Activated CD8-positive, alpha-beta memory T cell treated with anti-CD3 and anti-CD28 coated beads for 36 hours (primary cell): ENCODE measurements around the gene CCDC154. TPM values are rescaled to one million over a fixed set of nuclear protein-coding genes. Genes with fewer than 3 reads are reported as not detected.
"Not testable (repeated sequence)": the region's sequence is repeated elsewhere in the genome, so short reads cannot be mapped to it uniquely, and the experiment has no call there.

ENCODE experiments used
- CTCF ChIA-PET: fragments of 350-600 bp; sonication (Branson Sonifier 250); formaldehyde crosslinking; loops from one replicate; lab custom pipeline; 2021; ENCODE audit warnings: antibody characterized with exemption; lab: Charles Lee
- POLR2A ChIA-PET: fragments of 350-600 bp; sonication (Branson Sonifier 250); formaldehyde crosslinking; loops from one replicate; lab custom pipeline; 2021; ENCODE audit warnings: antibody characterized with exemption; lab: Charles Lee
- total RNA-seq, 2 experiments: library from RNA; stranded (reverse); gene quantifications; one replicate each; pipeline ENCODE4 v1.2.3, GENCODE V29; 2021

Gene CCDC154, protein sequence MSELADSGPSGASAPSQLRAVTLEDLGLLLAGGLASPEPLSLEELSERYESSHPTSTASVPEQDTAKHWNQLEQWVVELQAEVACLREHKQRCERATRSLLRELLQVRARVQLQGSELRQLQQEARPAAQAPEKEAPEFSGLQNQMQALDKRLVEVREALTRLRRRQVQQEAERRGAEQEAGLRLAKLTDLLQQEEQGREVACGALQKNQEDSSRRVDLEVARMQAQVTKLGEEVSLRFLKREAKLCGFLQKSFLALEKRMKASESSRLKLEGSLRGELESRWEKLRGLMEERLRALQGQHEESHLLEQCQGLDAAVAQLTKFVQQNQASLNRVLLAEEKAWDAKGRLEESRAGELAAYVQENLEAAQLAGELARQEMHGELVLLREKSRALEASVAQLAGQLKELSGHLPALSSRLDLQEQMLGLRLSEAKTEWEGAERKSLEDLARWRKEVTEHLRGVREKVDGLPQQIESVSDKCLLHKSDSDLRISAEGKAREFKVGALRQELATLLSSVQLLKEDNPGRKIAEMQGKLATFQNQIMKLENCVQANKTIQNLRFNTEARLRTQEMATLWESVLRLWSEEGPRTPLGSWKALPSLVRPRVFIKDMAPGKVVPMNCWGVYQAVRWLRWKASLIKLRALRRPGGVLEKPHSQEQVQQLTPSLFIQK
- 1 to 10 TPM; 1.2 to 1.4 TPM for total RNA-seq

DNA sequence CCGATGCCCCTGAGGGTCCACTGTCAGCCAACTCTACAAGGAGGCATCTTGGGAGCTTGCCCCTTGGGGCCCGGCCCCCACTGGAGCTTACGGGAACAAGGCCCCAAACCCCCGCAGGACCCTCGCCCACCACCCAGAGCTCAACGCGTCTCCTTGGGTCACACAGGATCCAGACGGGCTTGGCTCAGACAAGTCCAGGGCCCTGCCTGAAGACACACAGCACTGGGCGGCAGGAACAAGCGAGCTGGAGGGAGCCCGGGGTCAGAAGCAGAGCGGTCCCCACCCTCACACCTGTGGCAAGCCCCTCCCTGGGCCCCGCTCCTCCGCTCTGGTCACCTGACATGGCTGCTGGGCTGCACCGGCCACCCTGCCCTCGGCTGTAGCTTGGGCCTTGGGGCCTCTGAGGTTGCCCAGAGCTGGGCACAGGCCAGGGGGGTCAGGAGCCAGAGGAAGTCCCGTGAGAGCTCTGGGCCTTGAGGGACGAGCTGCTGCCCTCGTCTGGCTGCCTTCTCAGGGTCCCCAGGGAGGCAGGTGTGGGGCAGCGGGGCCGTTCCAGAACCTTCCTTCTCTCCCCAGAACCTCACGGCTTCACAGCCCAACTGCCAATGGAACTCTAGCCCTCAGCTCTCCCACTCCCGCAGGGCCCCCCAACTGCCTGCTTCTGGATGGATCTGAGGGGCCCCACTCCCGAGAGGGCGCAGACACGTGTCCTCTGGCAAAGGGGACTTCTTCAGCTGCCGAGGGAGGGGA is at the start of gene CCDC154:
Gene CCDC154 (minus strand): TSS at position 577 of the 750 bp plus-strand sequence. CDS start 234 bp downstream, at position 343.
- POLR2A ChIA-PET: no interaction called here
- CTCF ChIA-PET: no interaction called here

DNA sequence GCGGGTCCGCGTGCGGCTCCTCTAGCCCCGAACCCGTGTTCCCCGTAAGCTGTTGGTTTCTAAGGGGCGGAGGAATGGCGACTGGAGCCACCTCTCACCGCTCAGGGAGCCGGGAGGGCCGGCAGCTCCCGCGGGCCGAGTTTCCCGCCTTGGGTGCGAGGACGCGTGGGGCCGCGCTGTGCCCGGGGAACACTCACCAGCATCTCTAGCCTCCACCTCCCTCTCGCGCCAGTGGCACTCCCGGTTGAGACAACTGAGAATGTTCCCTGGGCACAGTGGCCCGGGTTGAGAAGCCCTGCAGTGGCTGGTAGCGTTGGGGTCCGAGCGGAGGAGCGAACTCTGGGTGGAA is 49.4 kb upstream of the CCDC154 start:
- ChIA-PET POLR2A (interaction anchor here (0.6 to 1.8 kb wide), 4 partner anchors 44 to 381 kb away, joined by 3 to 8 read pairs (median 6); partner anchors contain the start of gene UQCC4), CTCF (interaction anchor here (0.7 kb wide), 1 partner anchor 130 kb away, joined by 3 read pairs; no protein-coding TSS in a partner anchor)

DNA sequence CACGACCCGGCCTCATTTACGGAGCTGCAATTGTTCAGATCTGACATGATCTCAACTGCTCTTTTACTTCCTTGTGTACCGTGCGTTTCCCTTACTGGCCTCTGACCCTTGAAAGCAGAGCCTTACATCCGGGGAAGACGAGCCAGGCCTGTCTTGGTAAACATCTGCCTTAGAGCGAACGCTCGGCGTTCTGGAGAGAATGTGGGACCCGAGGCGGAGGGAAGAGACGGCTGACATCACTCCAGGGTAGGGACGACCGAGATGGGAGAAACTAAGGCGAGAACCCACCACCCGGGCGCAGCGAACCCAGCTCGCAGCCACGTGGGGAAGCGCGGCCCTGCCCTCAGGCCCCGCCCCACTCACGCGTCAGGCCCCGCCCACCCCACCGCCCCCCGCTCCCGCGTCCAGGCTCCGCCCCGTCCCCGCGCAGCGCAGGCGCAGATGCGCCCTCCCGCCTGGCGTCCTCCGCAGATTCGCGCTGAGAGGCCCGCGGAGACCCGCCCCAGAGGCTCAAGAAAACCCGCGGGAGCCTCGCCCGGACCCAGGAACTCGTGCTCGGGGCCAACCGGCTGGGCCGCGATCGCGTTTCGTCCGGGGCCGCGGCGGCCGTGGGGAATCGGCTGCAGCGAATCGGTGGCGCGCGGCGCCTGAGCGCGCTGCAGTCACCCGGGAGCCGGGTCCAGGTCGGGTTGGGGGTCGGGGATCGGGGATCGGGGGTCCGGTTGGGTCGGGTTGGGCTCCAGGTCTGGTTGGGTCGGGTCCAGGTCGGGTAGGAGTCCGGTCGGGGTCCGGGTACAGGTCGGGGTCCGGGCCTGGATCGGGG is 48.8 kb upstream of the CCDC154 start, which contains the start of gene TELO2:
Gene TELO2 (plus strand): TSS at position 438 of the 823 bp plus-strand sequence. CDS start 922 bp downstream, outside the sequence.
- POLR2A ChIA-PET: interaction anchor here (0.6 to 1.8 kb wide), 4 partner anchors 44 to 381 kb away, joined by 3 to 8 read pairs (median 6); partner anchors contain the start of gene UQCC4
- CTCF ChIA-PET: interaction anchor here (0.7 to 1.2 kb wide), 3 partner anchors 60 to 129 kb away, joined by 3 to 5 read pairs (median 3); no protein-coding TSS in a partner anchor

DNA sequence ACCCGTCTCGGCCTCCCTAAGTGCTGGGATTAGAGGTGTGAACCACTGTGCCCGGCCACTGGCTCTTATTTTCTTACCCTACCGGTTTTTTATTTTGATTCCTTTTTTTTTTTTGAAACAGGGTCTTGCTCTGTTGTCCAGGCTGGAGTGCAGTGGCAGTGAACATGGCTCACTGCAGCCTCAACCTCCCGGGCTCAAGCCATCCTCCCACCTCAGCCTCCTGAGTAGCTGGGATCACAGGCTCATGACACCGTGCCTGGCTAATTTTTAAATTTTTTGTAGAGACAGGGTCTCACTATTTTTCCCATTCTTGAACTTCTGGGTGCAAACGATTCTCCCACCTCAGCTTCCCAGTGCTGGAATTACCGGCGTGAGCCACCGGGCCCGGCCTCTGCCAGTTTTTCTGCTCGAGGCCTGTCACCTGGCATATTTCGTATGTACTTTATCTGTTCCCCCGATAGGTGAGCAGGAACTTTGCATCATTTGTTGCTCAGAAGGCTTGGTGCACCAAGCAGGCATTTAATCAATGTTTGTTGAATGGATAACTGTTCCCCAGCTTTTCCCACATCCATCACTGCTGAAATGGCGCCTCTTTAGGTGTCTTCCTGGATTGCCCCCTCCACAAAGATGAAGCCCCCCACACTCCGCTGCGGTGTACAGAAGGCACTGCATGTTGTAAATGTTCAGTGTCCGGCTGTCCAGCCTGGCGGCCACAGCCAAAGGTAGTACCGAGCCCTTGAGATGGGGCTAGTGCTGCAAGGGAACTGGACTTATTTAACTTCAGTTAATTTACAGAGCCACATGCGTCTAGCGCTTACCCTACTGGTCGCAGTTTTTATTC is 47.9 kb upstream of the CCDC154 start:
- ChIA-PET POLR2A (interaction anchor here (0.6 to 1.8 kb wide), 3 partner anchors 16 to 72 kb away, joined by 3 to 10 read pairs (median 8); partner anchors contain the start of gene UQCC4), CTCF (interaction anchor here (0.7 to 1.2 kb wide), 3 partner anchors 39 to 112 kb away, joined by 3 to 5 read pairs (median 3); no protein-coding TSS in a partner anchor)

DNA sequence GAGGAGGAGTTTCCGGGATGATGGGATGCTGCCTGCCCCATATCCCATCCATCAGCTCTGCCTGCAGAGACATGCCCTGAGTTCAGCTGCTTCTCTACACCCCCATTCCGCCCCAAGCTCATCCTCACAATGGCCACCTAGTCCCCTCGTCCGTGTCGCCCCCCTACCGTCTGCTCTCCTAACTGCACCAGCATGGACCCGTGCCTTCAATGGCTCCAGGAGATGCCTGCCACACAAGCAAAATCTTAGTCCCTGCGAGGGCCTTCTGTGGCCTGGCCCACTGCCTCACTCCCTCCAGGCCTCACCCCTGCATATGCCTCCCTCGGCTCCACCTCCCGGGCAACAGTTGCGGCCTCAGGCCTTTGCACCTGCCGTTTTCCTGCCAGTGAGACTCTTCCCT is 47.0 kb upstream of the CCDC154 start:
- ChIA-PET CTCF (interaction anchor here (0.7 kb wide), 1 partner anchor 40 kb away, joined by 3 read pairs; no protein-coding TSS in a partner anchor), POLR2A (no interaction called here)

DNA sequence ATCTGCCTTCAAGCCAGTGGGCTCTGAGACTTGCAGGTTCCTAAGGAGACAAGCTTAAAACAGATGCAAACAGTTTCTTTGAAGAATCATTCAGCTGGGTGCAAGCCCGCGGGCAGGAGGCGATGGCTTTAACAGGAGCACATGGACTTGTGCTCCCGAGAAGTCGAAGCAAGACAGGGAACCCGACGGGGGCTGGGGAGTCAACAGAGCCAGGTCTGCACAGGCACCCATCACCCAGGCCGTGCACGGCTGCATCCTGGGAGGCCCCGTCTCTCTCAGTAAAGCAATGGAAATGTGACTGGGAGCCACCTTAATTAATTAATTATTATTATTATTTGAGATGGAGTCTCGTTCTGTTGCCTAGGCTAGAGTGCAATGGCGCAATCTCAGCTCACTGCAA is 44.7 kb upstream of the CCDC154 start:
- POLR2A ChIA-PET: no interaction called here
- CTCF ChIA-PET: no interaction called here

DNA sequence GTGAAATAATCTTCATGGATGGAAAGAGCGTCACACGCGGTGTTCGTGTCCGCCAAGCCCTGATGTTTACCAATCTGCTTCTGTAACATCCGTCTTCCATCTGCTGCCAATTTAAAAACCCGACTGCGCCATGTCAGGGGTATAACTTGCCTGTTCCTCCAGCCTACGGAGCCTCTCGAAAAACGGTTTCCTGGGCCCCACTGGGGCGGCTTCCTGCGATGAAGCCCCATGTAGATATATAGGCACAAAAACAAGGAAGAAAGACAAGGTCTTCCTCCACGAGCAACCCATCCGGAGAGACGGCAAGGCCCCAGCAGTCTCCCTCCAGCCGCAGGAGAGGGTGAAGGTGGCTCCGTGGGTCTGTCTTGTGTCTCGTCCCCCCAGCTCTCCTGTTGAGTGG is 44.3 kb upstream of the CCDC154 start, which contains the start of gene PTX4:
Gene PTX4 (minus strand): TSS at position 326 of the 400 bp plus-strand sequence. CDS start 35 bp downstream, at position 291.
- POLR2A ChIA-PET: no interaction called here
- CTCF ChIA-PET: no interaction called here

DNA sequence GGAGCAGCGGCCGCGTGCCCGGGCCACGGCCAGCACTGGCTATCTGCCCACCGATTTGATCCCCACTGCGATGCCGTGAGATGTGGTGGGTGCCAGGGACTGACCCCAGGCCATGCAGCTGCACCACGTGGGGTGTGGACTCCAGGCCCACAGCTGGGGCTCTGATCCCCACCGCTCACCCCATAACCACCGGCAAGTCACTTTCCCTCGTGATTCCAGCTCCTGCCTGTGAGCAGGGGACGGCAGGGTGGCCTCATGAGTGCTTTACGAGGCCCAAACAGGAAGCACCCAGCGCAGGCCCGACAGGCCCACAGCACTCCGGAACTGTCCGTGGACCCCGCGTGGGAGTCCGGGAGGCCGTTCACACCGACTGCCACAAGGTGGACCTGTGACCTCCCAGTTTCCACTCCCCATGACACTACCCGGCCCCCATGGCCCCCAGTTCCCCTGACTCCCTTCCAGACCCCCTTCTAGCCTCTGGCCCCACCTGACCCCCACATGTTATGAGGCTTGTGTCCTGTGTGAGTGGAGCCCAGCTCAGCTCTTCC is 43.8 kb upstream of the CCDC154 start:
- CTCF ChIA-PET: no interaction called here
- POLR2A ChIA-PET: no interaction called here

DNA sequence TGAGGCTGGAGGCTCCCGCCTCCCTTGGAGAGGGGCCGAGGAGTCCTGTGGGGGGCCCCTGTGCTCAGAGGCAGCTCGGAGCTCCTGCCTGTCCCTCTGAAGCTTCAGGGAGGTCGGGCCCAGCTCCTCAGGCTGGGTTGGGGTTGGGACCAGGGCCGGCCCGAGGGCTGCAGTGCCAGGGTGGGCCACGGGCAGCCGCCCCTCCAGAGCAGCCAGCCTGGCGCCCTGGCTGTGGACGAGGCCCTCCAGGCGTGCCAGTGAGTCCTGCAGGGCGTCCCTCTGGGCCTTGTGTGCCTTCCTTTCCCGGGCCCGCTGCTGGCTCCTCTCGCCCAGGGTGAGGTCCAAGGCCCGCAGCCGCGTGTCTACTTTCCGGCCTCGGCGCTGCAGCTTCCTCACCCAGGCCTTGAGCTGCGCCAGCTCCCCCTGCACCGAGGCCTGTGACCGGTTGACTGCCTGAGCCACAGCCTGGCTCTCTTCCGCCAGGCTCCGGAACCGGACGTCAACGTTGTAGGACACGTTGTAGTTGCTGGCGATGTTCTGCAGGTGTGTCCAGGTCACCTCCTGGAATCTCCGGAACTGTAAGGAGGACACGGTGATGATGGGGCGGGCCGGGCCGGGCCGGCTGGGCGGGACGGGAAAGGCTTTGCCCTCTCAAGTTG is 43.2 kb upstream of the CCDC154 start:
- ChIA-PET CTCF (no interaction called here), POLR2A (no interaction called here)

DNA sequence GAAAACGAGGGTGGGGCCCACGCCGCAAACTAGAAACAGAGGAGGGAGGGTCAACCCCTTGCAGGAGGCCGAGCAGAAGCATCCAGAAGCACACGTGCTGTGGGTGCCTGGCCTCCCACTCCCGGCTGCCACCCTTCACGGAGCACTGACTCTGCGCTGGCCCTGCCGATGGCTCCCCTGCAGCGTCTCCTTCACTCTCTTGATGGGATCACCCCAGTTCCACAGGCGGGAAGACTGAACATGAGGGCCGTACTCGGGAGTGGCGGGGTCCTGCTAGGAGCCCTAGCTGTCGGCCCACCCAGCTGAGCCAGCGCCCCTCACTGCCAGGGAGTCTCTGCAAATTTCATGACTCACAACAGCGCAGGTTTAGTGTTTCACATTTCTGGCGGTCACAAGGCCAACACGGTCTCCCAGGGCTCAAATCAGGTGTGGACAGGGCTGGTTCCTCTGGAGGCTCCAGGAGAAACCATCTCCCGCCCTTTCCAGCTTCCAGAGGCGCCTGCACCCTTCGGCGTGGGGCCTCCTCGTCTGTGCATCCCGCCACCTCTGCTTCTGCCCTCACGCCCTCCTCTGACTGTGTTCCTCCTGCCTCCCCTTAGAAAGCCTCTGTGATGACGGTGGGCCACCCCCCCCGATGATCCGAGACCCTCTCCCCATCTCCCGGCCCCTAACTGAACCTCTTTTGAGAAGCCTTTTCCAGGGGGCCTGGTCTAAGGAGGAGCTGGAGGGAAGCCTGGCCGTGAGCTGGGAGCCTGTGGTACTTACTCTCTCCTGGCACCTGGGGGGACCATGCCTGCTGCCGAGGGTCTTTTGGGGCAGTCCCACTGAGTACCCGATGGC is 42.4 kb upstream of the CCDC154 start:
- ChIA-PET CTCF (interaction anchor here (1.2 kb wide), 1 partner anchor 92 kb away, joined by 3 read pairs; no protein-coding TSS in a partner anchor), POLR2A (no interaction called here)

DNA sequence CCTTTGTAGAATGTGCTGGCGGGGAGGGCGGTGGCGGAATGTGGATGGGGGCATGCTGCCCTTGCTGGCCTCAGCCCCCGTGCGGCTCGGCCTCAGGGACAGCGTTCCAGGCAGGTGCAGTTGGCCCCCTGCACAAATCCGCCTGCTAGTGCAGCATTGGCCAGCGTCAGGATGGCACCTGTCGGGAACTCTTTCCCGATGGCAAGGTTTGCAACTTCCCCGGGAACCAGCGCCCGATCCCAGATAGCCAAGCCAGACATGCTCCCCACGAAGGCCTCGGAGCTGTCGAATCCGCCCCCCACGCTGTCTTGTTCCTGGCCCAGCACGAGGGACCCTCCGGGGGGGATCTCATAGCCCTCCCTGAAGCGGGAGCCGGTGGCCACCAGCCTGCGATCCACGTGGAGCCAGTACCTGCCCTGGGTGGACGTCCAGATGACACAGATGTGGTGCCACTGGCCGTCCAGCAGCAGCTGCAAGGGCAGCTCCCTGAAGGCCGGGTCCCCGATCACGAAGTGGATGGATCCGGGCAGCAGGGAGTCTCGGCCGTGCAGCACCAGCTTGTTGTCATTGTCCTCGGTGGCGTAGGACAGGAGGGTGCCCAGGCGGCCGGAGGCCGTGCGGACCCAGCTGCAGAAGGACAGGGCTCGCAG is 41.6 kb upstream of the CCDC154 start:
- ChIA-PET POLR2A (no interaction called here), CTCF (interaction anchor here (1.2 kb wide), 1 partner anchor 93 kb away, joined by 3 read pairs; no protein-coding TSS in a partner anchor)

DNA sequence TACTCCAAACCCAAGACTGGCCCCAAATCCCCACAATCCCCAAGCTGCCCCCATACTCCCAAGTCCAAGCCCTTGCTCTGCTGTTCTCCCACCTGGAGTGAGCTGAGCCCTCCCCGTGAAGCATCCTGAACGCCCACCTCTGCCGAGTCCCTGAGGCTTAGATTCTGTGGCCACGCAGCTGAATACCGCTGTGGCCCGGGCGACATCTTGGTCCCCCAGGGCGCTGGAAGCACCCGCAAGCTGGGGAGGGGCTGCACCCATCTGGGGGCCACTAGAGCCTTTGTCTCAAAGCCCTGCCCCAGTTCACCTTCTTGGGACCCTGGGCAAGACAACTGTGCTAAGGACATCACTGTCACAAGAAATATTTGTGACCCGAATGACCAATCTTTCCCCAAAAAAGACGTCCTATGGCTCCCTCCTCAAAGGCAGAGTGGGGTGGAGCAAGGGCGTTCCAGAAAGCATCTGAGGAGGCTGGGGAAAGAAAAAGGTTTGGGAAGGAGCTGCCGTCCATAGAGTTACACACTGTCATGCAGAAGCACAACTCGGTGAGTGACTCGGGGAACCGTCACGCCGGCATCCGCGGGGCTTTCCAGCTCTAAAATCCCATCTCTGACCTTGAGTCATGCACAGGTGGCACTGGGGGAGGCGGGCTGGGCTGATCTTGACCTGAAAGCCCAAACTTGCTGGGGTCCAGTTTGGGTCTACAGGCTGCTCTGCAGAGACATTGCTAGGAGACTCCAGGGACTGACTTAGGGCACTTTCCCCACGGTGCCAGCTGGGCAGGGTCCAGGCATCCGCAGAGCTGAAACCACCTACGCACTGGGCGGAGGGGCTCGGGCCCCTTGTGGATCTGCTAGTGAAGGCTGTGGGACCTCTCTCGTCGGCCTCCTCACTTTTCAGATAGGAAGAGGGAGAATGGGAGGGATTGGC is 37.8 kb upstream of the CCDC154 start:
- CTCF ChIA-PET: no interaction called here
- POLR2A ChIA-PET: interaction anchor here (0.6 kb wide), 1 partner anchor 47 kb away, joined by 8 read pairs; no protein-coding TSS in a partner anchor

DNA sequence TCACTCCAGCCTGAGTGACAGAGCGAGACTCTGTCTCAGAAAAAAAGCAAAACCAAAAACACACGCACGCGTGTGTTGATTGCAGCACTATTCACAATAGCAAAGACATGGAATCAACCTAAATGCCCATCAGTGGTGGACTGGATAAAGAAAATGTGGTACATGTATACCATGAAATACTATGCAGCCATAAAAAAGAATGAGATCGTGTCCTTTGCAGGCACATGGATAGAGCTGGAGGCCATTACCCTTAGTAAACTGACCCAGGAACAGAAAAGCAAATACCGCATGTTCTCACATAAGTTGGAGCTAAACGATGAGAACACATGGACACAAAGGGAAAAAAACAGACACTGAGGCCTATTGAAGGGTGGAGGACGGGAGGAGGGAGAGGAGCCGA is 34.6 kb upstream of the CCDC154 start:
- CTCF ChIA-PET, POLR2A ChIA-PET: not testable (repeated sequence)

DNA sequence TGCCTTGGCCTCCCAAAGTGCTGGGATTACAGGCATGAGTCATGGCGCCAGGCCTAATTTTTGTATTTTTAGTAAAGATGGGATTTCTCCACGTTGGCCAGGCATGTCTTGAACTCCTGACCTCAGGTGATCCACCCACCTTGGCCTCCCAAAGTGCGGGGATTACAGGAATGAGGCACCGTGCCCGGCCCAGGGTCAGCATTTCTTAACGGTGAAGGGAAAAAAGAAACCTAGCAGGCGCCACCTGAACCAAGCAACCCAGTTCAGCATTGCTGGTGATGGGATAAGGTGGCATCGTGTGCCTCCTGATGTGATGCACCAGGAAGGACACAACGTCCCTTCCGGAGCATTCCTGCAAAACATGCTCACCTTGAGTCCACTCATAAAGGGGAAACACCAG is 32.7 kb upstream of the CCDC154 start:
- ChIA-PET POLR2A (interaction anchor here (0.7 to 0.9 kb wide), 2 partner anchors 15 to 111 kb away, joined by 6 to 10 read pairs; no protein-coding TSS in a partner anchor), CTCF (no interaction called here)
